ENCODE results near the gene PER1. TPM values are rescaled to one million over a fixed set of nuclear protein-coding genes. Genes with fewer than 3 reads are reported as not detected.
A peak's percentile ranks its signal among the peaks of the same experiment; 100 is the strongest.

PER1 gene
- total and polyA plus RNA-seq, 2 experiments from 2014 or later = 5.1 to 5.9 TPM

DNA sequence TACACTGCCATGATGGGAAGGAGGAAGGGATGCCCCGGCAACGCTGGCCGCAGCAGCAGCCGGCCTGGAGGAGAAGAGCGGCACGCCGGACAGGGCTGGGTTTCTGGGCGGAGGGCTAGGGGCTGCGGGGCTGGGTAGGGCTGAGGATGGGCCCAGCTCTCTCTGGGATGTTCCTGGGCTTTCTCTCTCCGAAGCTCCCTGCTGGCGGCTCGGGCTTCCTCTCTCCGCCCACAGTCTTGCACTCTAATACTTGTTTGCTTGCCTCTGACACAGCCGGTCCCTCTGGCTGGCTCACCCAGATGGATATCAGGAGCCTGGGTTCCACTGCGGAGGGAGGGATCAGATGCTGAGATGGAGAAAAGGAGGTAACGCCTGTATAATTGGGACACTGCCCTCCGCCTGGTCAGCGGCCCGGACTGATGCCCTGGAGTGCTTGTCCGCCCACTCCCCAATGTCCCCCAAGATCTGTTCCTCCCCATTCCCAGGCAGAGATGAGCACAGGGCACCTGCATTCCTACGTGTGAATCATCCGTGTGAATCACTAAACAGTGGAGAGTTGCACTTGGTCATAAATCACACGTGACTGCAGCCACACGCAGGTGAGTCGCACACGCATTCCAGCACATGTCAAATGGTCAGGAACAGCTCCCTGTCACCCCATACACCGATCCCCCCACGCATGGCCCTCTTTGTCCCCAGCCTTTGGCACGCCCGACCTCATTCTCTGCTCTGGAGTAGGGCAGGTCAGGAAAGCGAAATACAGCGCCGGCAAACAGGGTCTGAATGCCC lies 34.0 kb downstream of the PER1 start, which contains the start of gene ALOXE3:
TSS of gene ALOXE3 (minus strand) at position 535 of the 789 bp plus-strand sequence. CDS start at position 11, 524 bp downstream.
- peaks cover 18% of the 10 kb centered on the region for H3F3A ChIP-seq (ENCODE audit: insufficient read depth)
- peaks cover 11% of the 10 kb centered on the region; the same call in 1 of the 2 replicates for H3K4me1 ChIP-seq (ENCODE audit: insufficient read depth)
- peak; percentile 92 for DNase-seq
- H3K79me2 ChIP-seq (ENCODE audit: insufficient read depth) = no peaks in the 10 kb centered on the region
- H3K4me2 ChIP-seq (ENCODE audit: unreplicated experiment) = peak within 1 kb of the TSS; percentile 98
- WGBS, 2 experiments (ENCODE audit: low coverage in 1 of 2, low lambda C conversion rate in 2 of 2, missing lambda C conversion rate in 2 of 2) = 0 to 5% methylated on average over 25 to 32 of the region's 33 CpGs
- H4K20me1 ChIP-seq (ENCODE audit: insufficient read depth) = no peaks in the 10 kb centered on the region
- H2AFZ ChIP-seq = peak within 1 kb of the TSS; percentile 80
- H3K27ac ChIP-seq = peak within 1 kb of the TSS; percentile 60
- H3K9me3 ChIP-seq (ENCODE audit: low read depth) = no peaks in the 10 kb centered on the region
- peak within 1 kb of the TSS; percentile 74 for H3K4me3 ChIP-seq
- no peaks in the 10 kb centered on the region for H3K9me2 ChIP-seq (ENCODE audit: insufficient read depth)
- peak within 1 kb of the TSS; percentile 64 for H3K9ac ChIP-seq
- in situ Hi-C loops (cut with MboI) = no loop called here
- TF ChIP-seq EZH2phosphoT487 (IDR thresholded peaks at IDR 0.05; ENCODE audit: insufficient read depth, low read depth) (no peak), EZH2 (IDR thresholded peaks at IDR 0.05; ENCODE audit: insufficient read depth, poor library complexity, severe bottlenecking) (no peak)
- H3K27me3 ChIP-seq (replicated peaks; ENCODE audit: insufficient read depth) = peaks cover 12% of the 10 kb centered on the region; the same call in 1 of the 2 replicates
- no peaks in the 10 kb centered on the region for H3K36me3 ChIP-seq (ENCODE audit: low read depth)

DNA sequence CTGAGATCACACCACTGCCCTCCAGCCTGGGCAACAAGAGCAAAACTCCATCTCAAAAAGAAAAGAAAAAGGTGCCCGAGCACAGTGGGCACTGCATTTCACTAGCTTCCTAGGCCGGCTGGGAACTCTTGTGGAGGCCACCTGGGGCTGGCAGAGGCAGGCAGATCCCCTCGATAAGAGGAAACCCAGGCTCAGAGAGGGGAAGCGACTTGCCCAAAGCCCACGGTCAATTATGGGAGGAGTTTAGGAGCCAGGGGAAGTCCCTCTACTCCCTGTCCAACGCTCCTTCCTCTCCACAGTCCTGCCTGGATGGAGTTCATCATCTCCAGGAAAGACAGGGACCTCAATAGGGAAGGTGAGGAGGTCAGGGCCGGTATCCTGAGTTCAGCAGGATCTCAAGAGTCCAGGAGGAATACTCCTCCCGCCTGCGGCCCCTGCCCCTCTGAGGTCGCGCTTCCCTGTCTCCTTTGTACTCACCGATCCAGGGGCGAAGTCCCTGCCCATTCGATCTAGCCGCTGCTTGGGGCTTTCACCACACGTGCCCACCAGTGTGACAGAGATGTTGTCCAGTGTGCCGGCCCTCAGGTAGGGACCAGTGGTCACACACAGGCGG lies 34.7 kb downstream of the PER1 start:
- Histone ChIP-seq H3K27ac (peak overlapping the region; percentile 60; the same call in 1 of the 2 replicates), H3F3A (ENCODE audit: insufficient read depth) (peaks cover 18% of the 10 kb centered on the region), H3K9me3 (ENCODE audit: low read depth) (no peaks in the 10 kb centered on the region), H3K4me2 (ENCODE audit: unreplicated experiment) (peak overlapping the region; percentile 98), H4K20me1 (ENCODE audit: insufficient read depth) (no peaks in the 10 kb centered on the region), H3K36me3 (ENCODE audit: low read depth) (no peaks in the 10 kb centered on the region), H3K4me3 (peak overlapping the region; percentile 74), H3K27me3 (replicated peaks; ENCODE audit: insufficient read depth) (peaks cover 19% of the 10 kb centered on the region; the same call in 1 of the 2 replicates), H2AFZ (peak overlapping the region; percentile 80), H3K9ac (peak overlapping the region; percentile 64), H3K79me2 (ENCODE audit: insufficient read depth) (no peaks in the 10 kb centered on the region), H3K4me1 (ENCODE audit: insufficient read depth) (peaks cover 11% of the 10 kb centered on the region; the same call in 1 of the 2 replicates), H3K9me2 (ENCODE audit: insufficient read depth) (no peaks in the 10 kb centered on the region)
- TF ChIP-seq EZH2phosphoT487 (IDR thresholded peaks at IDR 0.05; ENCODE audit: insufficient read depth, low read depth) (no peak), EZH2 (IDR thresholded peaks at IDR 0.05; ENCODE audit: insufficient read depth, poor library complexity, severe bottlenecking) (no peak)
- WGBS, 2 experiments (ENCODE audit: low coverage in 1 of 2, low lambda C conversion rate in 2 of 2, missing lambda C conversion rate in 2 of 2) = 20 to 23% methylated on average over 18 of the region's 18 CpGs
- in situ Hi-C loops (cut with MboI) = no loop called here
- no peak for DNase-seq

DNA sequence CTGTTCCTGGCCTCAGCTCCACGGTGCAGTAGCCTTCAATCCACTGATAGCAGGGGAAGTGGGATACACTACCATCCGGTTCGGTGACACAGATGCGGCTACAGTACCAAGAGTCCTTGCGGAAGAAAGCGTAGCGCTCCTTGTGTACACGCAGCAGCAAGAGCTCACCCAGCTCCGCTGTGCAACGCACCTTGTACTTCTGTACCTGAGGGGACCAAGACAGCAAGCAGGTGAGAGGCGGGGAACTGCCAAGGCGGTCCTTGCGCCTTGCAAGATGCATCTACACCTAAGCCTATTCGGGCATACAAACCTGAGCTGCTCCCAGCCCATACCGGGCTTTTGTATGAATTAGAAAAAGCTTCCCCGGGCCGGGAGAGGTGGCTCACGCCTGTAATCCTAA lies 35.4 kb downstream of the PER1 start:
- H3K4me3 ChIP-seq = no peak overlapping the region
- TF ChIP-seq EZH2phosphoT487 (IDR thresholded peaks at IDR 0.05; ENCODE audit: insufficient read depth, low read depth) (no peak), EZH2 (IDR thresholded peaks at IDR 0.05; ENCODE audit: insufficient read depth, poor library complexity, severe bottlenecking) (no peak)
- H3K4me1 ChIP-seq (ENCODE audit: insufficient read depth) = peaks cover 11% of the 10 kb centered on the region; the same call in 1 of the 2 replicates
- H3K27ac ChIP-seq = no peak overlapping the region
- WGBS, 2 experiments (ENCODE audit: low coverage in 1 of 2, low lambda C conversion rate in 2 of 2, missing lambda C conversion rate in 2 of 2) = 67 to 70% methylated on average over 18 of the region's 18 CpGs
- H3K4me2 ChIP-seq (ENCODE audit: unreplicated experiment) = no peak overlapping the region
- in situ Hi-C loops (cut with MboI) = no loop called here
- DNase-seq = no peak
- H3K27me3 ChIP-seq (replicated peaks; ENCODE audit: insufficient read depth) = peaks cover 26% of the 10 kb centered on the region
- no peak overlapping the region for H2AFZ ChIP-seq
- no peaks in the 10 kb centered on the region for H4K20me1 ChIP-seq (ENCODE audit: insufficient read depth)
- no peaks in the 10 kb centered on the region for H3K79me2 ChIP-seq (ENCODE audit: insufficient read depth)
- H3K36me3 ChIP-seq (ENCODE audit: low read depth) = no peaks in the 10 kb centered on the region
- H3K9ac ChIP-seq = no peak overlapping the region
- H3K9me3 ChIP-seq (ENCODE audit: low read depth) = no peaks in the 10 kb centered on the region
- H3F3A ChIP-seq (ENCODE audit: insufficient read depth) = peaks cover 18% of the 10 kb centered on the region
- H3K9me2 ChIP-seq (ENCODE audit: insufficient read depth) = no peaks in the 10 kb centered on the region

DNA sequence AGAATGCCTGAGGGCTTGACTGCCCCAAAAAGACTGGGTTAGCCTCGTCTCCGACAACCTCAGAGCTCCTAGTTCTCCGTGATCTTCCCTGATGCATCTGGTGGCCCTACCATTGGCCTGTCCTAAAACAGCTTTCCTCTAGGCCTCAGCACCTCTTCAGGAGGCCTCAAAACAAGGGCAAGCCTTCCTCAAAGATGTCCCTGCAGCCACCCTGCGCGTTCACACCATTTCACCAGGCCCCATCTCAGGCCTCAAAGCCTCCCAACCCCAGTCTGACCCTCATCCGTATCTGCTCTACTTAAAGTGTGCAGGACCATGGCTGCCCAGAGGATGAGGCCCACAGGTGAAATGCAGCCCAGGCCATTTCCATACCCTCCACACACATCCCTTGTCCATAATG lies 41.3 kb downstream of the PER1 start:
- no peaks in the 10 kb centered on the region for H3F3A ChIP-seq (ENCODE audit: insufficient read depth)
- no peaks in the 10 kb centered on the region for H4K20me1 ChIP-seq (ENCODE audit: insufficient read depth)
- no peak overlapping the region for H3K4me2 ChIP-seq (ENCODE audit: unreplicated experiment)
- no peak overlapping the region for H3K4me3 ChIP-seq
- no peak overlapping the region for H3K9ac ChIP-seq
- H2AFZ ChIP-seq = no peak overlapping the region
- H3K79me2 ChIP-seq (ENCODE audit: insufficient read depth) = no peaks in the 10 kb centered on the region
- H3K27ac ChIP-seq = no peak overlapping the region
- H3K4me1 ChIP-seq (ENCODE audit: insufficient read depth) = peaks cover 3% of the 10 kb centered on the region; the same call in 1 of the 2 replicates
- H3K36me3 ChIP-seq (ENCODE audit: low read depth) = no peaks in the 10 kb centered on the region
- WGBS, 2 experiments (ENCODE audit: low coverage in 1 of 2, low lambda C conversion rate in 2 of 2, missing lambda C conversion rate in 2 of 2) = 89 to 93% methylated on average over 6 of the region's 6 CpGs
- TF ChIP-seq EZH2 (IDR thresholded peaks at IDR 0.05; ENCODE audit: insufficient read depth, poor library complexity, severe bottlenecking) = no peak
- no peak for TF ChIP-seq EZH2phosphoT487 (IDR thresholded peaks at IDR 0.05; ENCODE audit: insufficient read depth, low read depth)
- no peak for DNase-seq
- H3K9me3 ChIP-seq (ENCODE audit: low read depth) = no peaks in the 10 kb centered on the region
- H3K27me3 ChIP-seq (replicated peaks; ENCODE audit: insufficient read depth) = peaks cover 37% of the 10 kb centered on the region
- in situ Hi-C loops (cut with MboI) = no loop called here
- H3K9me2 ChIP-seq (ENCODE audit: insufficient read depth) = no peaks in the 10 kb centered on the region
